Amygdala (tissue), 56 donors: ENCODE data around the gene FLT1.

ENCODE experiments used
- DNase-seq, 56 donors: peaks; one replicate each; lab custom pipeline; 2025; lab: John Stamatoyannopoulos, UW

Gene FLT1

DNA sequence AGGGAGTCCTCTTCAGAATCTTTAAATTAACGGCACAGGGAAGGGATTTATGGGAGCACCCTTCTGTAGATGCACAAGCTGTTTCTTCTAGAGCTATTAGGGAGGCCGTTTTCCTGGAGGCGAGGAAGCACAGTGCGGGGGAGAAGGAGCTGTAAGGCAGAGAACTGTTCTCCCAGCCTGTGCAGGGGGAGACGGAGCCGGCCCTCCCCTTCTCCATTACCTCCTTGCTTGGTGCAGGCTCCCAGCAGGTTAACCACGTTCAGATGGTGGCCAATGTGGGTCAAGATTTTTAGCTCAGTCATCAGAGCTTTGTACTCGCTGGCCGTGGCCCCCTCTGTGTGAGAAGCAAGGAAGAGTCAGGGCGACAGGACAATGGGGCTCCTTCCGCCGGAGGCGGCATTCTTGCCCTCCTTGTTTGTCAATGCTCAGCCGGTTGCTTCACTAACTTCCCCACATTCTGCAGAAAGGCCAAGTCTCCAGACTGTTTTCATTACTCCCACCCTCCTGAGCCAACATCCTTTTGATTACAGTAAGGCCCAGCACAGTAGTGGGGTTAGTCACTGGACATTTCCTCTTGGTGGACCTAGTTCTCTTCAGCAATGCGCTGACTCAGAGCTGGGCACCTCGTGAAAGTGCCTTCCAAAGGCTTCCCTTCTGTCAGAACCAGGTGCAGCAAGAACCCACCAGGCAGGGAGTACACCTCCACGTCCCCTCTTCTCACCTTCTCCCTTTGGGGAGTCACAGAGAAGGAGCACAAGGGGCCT lies 165.4 kb downstream of the FLT1 start:
- no peak for DNase-seq

DNA sequence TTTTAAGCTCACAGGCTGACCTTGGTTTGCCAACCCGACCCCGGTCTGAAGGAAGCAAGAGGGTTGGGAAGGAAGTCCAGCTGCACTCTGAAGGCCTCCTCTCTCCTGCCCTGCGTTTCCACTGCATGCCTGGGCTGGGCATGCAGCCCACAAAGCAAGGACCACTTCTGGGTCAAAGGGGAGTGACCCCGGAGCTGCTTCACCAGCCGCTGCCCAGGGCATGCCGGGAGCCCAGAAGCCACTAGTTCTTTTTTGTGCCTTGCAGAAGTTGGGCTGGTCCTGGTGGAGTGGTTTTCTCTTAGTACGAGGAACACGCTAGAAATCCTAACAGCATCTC lies 166.7 kb downstream of the FLT1 start:
- DNase-seq, result no peak

DNA sequence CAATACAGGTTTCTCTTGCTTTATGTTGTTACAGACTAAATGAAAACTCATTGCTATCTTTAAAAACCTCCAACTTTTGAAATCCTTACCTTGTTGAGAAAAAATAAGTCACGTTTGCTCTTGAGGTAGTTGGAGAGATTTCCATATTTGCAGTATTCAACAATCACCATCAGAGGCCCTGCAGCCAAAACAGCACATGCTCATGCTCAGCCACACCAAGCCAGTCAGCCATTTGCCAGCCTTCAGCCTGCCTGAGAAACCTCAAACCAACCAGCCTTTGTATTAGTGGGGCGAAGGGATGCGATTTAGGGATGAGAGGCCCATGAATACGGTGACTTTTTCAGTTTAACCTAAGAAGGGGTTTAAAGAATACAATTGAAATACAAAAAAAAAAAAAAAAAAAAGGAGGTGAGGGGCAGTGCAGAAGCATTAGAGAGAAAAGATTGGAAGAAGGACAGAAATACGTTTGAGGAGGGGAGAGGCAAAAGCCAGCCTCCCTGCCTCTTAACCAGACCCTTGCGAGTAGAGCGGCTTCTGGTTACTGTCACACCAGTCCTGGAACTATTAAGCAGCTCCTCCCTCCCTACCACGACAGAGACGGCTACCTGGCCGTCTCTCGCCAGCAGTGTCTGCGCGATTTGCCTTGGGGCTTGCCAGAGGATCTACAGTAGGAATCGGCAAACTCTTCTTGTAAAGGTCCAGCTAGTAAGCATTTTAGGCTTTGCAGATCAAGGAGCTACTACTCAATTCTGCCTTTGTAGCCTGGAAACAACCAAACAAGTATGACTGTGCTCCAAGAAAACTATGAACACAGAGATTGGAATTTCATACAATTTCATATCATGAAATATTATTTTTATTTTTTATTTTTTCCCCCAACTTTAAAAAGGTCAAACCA lies 167.3 kb downstream of the FLT1 start:
- DNase-seq, result no peak

- no peak for DNase-seq
Observed at GRCh38 chr13:28326056-28326455, 168.9 kb downstream of the FLT1 start.

GRCh38 chr13:28325022-28325421 lies 169.9 kb downstream of the FLT1 start:
- DNase-seq, result no peak

- peak in 33 of 56 donors; percentile 1 to 66 (median 13) for DNase-seq
Observed at GRCh38 chr13:28324181-28324789, 170.6 kb downstream of the FLT1 start.

GRCh38 chr13:28322256-28322905 lies 172.5 kb downstream of the FLT1 start:
- DNase-seq, result no peak

- no peak for DNase-seq
Observed at GRCh38 chr13:28321756-28322155, 173.2 kb downstream of the FLT1 start.

GRCh38 chr13:28320884-28321574 lies 173.9 kb downstream of the FLT1 start:
- no peak for DNase-seq

- no peak for DNase-seq
Observed at GRCh38 chr13:28320209-28320608, 174.7 kb downstream of the FLT1 start.

GRCh38 chr13:28319528-28319927 lies 175.4 kb downstream of the FLT1 start:
- no peak for DNase-seq

GRCh38 chr13:28318496-28318895 lies 176.4 kb downstream of the FLT1 start:
- no peak for DNase-seq

GRCh38 chr13:28316836-28317235 lies 178.1 kb downstream of the FLT1 start:
- no peak for DNase-seq

DNA sequence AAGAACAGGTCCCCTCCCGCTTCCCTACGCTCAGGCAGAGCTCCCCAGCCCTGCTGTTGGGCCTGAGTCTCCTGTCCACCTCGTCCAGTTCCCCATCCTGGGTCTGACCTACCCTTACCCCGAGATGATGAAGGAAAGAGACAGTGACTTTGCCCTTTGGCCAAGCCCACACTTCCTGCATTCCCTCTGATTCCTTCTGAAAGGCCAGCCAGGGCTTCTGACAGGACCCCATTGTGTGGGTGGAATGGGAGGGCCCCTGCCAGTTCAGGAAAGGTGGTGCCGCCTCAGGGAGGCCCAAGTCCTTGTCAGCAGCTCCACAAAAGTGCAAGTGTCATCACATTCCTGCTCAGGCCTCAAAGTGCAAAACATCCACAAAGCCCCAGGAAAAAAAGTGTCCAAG lies 178.8 kb downstream of the FLT1 start:
- DNase-seq, result no peak

DNA sequence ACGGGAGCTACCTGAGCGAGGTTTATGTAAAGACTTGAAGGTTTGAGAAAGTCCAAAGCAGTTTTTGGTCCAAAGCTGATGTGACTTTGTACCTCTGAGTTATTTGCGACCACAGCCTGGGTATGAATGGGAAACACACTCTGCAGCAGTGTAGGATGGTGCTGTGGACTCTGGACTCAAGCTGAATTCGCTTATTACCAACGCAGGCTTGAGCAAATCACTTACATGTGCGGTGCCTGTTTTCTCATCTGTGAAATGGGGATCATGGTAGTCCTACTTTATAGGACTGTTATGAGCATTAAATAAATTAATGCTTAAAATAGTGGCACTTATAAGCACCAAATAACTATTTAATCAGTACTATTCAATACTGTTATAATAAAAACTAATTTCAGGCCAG lies 180.0 kb downstream of the FLT1 start:
- no peak for DNase-seq

DNA sequence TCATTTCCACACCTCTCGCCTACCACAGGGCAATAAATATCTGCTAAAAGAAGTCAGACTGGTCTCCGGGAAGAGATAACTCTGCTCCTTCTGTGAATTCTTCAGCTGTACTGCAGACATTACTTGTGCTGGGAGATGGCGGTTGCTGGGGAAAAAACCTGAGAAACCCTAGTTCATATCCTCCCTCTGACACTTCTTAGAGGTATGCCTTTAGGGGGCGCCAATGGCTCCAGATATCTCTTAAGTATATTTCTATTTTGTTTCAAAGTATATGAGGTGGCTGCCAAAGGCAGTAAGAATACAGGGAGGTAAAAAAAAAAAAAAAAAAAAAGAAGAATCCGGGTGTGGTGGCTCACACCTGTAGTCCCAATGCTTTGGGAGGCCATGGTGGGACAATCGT lies 181.3 kb downstream of the FLT1 start:
- no peak for DNase-seq

DNA sequence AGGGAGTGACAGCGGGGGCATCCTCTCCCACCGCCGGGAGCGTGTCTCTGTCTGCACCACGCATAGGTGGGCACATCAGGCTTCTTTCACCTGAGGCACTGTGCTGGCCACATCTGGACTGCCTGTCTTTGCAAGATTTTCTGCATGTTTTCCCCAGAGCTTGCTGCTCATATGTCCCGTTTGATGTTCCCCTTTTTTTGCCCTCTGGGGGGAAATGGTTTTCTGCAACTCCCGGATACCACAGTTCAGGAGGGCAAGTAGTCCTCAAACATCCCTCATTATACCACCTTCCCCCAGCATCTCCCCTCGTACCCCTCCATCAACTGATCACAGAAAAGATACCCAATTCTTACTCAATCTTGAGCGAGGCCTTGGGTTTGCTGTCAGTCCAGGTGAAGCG lies 188.6 kb downstream of the FLT1 start:
- DNase-seq, result no peak

- no peak for DNase-seq
Observed at GRCh38 chr13:28301839-28302238, 193.1 kb downstream of the FLT1 start.

DNA sequence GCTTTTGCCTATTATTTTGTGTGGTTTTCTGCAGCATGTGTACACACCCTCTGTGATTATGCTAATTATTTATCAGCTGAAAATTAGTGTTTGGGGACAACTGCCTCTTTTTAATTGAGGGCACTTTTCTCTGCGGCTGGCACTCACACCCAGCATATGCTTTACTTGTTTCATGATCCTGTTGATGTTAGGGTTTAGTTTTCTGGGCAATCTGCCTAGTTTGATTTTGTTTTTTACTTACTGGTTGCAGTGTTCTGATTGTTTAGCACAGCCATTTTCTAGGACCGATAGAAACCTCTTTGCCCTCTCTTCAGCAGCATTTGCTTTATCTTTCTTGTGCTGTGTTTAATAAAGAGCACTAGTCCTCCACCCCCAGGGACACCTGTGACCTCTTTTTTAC lies 195.0 kb downstream of the FLT1 start:
- no peak for DNase-seq

DNA sequence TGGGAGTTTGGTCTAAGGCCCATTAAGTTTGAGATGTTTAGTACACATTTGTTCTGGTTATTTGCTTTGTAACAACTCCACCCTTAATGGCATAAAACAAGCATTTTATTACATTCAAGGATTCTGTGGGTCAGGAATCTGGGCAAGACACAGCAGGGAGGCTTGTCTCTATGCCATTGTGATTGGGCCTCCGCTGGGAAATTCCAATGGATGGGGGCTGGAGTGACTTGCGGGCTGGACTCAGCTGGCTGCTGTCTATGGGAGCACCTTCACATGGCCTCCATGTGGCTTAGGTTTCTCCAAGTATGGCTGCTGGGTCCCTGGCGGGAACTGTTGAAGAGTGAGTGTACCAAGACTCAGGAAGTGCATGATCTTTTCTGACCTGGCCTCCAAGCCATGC lies 197.6 kb downstream of the FLT1 start:
- DNase-seq, result no peak
